MCF 10A (cell line): ENCODE measurements around the gene CSTF3. TPM values are rescaled to one million over a fixed set of nuclear protein-coding genes. Genes with fewer than 3 reads are reported as not detected.

Experiments
- BruUV-seq: library from RNA; stranded (reverse); fragments of 400-500 nt; replicated peaks from 2 replicates; lab custom pipeline; 2021; lab: Mats Ljungman, UMichigan
- CTCF ChIA-PET: fragments of 300-600 bp; sonication (Branson Sonifier 250); formaldehyde crosslinking; extraction: SDS; loops from one replicate; lab custom pipeline; 2021; ENCODE audit warnings: antibody characterized with exemption, inconsistent platforms; lab: Yijun Ruan, JAX
- POLR2A ChIA-PET: fragments of 300-600, 350-650 bp; sonication (Branson Sonifier 250); formaldehyde crosslinking; extraction: SDS; loops from one replicate; lab custom pipeline; 2020; ENCODE audit warnings: antibody characterized with exemption, inconsistent platforms; lab: Yijun Ruan, JAX
- DNase-seq: peaks from one replicate; pipeline ENCODE4 v3.0.0-alpha.2; 2018; ENCODE audit not compliant: unreplicated experiment
- H3K27ac Mint-ChIP-seq: one replicate; pipeline ENCODE4 v1.8.0; 2022; ENCODE audit warnings: mild to moderate bottlenecking, low read depth, mixed read lengths; ENCODE audit not compliant: unreplicated experiment
- H3K27me3 Mint-ChIP-seq: one replicate; pipeline ENCODE4 v1.8.0; 2022; ENCODE audit warnings: mixed read lengths; ENCODE audit not compliant: insufficient read depth, unreplicated experiment
- H3K36me3 Mint-ChIP-seq: one replicate; pipeline ENCODE4 v1.8.0; 2022; ENCODE audit warnings: mild to moderate bottlenecking, moderate library complexity, mixed read lengths; ENCODE audit not compliant: insufficient read depth, unreplicated experiment
- H3K4me1 Mint-ChIP-seq: one replicate; pipeline ENCODE4 v1.8.0; 2022; ENCODE audit warnings: mixed read lengths; ENCODE audit not compliant: insufficient read depth, unreplicated experiment
- H3K4me3 Mint-ChIP-seq: one replicate; pipeline ENCODE4 v1.8.0; 2022; ENCODE audit warnings: mild to moderate bottlenecking, moderate library complexity, mixed read lengths; ENCODE audit not compliant: unreplicated experiment
- H3K9me3 Mint-ChIP-seq: one replicate; pipeline ENCODE4 v1.8.0; 2022; ENCODE audit warnings: mixed read lengths; ENCODE audit not compliant: unreplicated experiment
- intact Hi-C: fragments of 100-400 bp; cut with micrococcal nuclease; formaldehyde crosslinking; loops from 2 replicates; pipeline ENCODE4 v1.14.1; 2022
- total RNA-seq: library from RNA; stranded (reverse); gene quantifications from 2 replicates; pipeline ENCODE4 v1.2.3, GENCODE V29; 2022
- TF ChIP-seq, protein P1 (sequence below): fragments of 200-600 bp; IDR thresholded peaks from one replicate; pipeline ENCODE4 v1.8.0; 2022; ENCODE audit warnings: antibody characterized with exemption, mild to moderate bottlenecking; ENCODE audit not compliant: unreplicated experiment

CSTF3 gene
- total RNA-seq, 1 experiment from 2014 or later: 48.4 TPM

DNA sequence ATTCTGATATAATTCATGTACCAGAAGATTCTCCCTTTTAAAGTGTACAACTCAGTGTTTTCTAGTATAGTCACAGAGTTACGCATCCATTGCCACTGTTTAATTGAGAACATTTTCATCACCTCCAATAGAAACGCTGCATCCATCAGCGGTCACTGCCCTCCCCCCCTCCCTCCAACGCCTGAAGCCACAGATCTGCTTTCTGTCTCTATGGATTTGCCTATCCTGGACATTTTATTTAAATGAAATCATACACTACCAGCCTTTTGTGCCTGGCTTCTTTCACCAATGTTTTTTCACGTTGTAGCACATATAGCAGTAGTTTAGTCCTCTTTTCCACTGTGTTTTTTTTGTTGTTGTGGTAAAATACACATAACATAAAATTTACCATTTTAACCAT lies 99.1 kb downstream of the CSTF3 start:
- no TSS peak for BruUV-seq
- no peaks in the 10 kb centered on the region for H3K27me3 Mint-ChIP-seq
- ChIA-PET CTCF (interaction anchor here (0.5 to 10.4 kb wide), 8 partner anchors 19 to 661 kb away, joined by 3 to 232 read pairs (median 4); partner anchors contain the start of gene TCP11L1), POLR2A (interaction anchor here (0.6 to 5.7 kb wide), 8 partner anchors 8 to 241 kb away, joined by 3 to 99 read pairs (median 4); partner anchors contain the start of genes DEPDC7 and TCP11L1)
- no peak overlapping the region for H3K4me3 Mint-ChIP-seq
- DNase-seq: no peak
- peak overlapping the region; percentile 97 for H3K27ac Mint-ChIP-seq
- peaks cover 52% of the 10 kb centered on the region for H3K4me1 Mint-ChIP-seq
- TF ChIP-seq, protein P1, sequence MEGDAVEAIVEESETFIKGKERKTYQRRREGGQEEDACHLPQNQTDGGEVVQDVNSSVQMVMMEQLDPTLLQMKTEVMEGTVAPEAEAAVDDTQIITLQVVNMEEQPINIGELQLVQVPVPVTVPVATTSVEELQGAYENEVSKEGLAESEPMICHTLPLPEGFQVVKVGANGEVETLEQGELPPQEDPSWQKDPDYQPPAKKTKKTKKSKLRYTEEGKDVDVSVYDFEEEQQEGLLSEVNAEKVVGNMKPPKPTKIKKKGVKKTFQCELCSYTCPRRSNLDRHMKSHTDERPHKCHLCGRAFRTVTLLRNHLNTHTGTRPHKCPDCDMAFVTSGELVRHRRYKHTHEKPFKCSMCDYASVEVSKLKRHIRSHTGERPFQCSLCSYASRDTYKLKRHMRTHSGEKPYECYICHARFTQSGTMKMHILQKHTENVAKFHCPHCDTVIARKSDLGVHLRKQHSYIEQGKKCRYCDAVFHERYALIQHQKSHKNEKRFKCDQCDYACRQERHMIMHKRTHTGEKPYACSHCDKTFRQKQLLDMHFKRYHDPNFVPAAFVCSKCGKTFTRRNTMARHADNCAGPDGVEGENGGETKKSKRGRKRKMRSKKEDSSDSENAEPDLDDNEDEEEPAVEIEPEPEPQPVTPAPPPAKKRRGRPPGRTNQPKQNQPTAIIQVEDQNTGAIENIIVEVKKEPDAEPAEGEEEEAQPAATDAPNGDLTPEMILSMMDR: no peak
- no peaks in the 10 kb centered on the region for H3K9me3 Mint-ChIP-seq
- peaks cover 86% of the 10 kb centered on the region for H3K36me3 Mint-ChIP-seq
- intact Hi-C loops: loop anchor here (2.0 to 10.0 kb wide), 2 partner anchors 17 to 47 kb away; partner anchors contain the start of gene DEPDC7

DNA sequence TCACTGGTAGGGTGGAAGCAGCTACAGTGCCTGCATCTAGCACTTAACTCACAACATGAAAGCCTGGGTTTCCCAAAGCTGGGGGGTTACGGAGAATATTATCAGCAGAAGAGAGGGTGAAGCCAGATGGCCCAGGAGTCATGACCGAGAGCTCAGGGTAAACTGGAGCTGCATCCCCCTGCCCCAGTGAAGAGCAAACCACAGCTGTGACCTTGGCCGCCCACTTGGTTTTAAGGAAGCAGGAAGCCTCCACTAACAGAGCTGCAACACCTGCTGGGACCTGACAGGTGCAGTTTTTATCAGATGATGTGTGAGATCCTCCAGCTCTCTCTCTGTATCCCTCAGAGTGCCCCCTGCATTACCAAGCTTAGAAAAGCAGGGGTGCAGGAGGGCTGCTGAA lies 101.0 kb downstream of the CSTF3 start:
- H3K27ac Mint-ChIP-seq: peak overlapping the region; percentile 97
- peaks cover 56% of the 10 kb centered on the region for H3K4me1 Mint-ChIP-seq
- peaks cover 75% of the 10 kb centered on the region for H3K36me3 Mint-ChIP-seq
- TF ChIP-seq, protein P1: no peak
- H3K9me3 Mint-ChIP-seq: no peaks in the 10 kb centered on the region
- ChIA-PET CTCF (interaction anchor here (0.6 to 10.4 kb wide), 8 partner anchors 9 to 251 kb away, joined by 3 to 232 read pairs (median 4); partner anchors contain the start of gene TCP11L1), POLR2A (interaction anchor here (1.0 to 5.7 kb wide), 8 partner anchors 9 to 199 kb away, joined by 3 to 99 read pairs (median 4); partner anchors contain the start of gene TCP11L1)
- no peak overlapping the region for H3K4me3 Mint-ChIP-seq
- H3K27me3 Mint-ChIP-seq: no peaks in the 10 kb centered on the region
- BruUV-seq: no TSS peak
- no peak for DNase-seq
- intact Hi-C loops: loop anchor here (10.0 kb wide), 1 partner anchor 45 kb away; the partner anchor contains the start of gene DEPDC7

DNA sequence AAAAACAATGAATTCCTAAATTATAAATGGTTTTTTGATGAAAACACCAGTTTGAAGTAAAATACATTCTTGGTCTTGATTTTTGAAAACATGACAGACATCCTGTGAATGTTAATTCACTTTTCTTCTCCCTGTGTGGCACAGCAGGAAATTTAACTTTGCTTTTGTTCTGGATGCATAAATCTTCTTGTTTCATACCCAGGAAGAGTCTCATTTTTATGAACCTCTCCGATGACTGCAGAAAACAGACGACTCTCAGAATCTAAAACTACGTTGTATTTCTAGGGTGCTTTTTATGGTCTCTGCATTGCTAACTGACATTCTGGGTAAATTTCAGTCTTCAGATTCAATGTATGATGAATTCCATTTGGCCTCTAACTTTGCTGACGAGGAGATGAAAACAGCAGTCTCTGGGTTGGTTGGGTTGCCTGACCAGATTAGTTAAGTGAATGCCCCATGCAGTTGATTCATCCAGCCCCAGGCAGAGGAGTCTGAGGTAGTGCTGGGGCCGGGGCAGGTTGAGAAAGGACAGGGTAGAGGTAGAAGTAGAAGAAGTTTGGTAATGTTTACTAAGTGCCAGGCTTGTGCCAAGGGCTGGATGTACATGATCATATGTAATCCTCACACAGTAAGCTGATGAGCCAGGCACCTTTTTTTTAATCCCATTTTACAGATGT lies 101.8 kb downstream of the CSTF3 start:
- H3K27me3 Mint-ChIP-seq: no peaks in the 10 kb centered on the region
- no TSS peak for BruUV-seq
- ChIA-PET CTCF (interaction anchor here (0.6 to 10.4 kb wide), 4 partner anchors 14 to 101 kb away, joined by 3 to 232 read pairs (median 54); partner anchors contain the start of gene TCP11L1), POLR2A (interaction anchor here (1.0 to 5.7 kb wide), 5 partner anchors 8 to 165 kb away, joined by 3 to 99 read pairs (median 7); partner anchors contain the start of gene TCP11L1)
- H3K9me3 Mint-ChIP-seq: no peaks in the 10 kb centered on the region
- TF ChIP-seq, protein P1: no peak
- H3K4me3 Mint-ChIP-seq: no peak overlapping the region
- peak; percentile 33 for DNase-seq
- H3K36me3 Mint-ChIP-seq: peaks cover 78% of the 10 kb centered on the region
- intact Hi-C loops: loop anchor here (10.0 kb wide), 1 partner anchor 45 kb away; the partner anchor contains the start of gene DEPDC7
- H3K4me1 Mint-ChIP-seq: peaks cover 52% of the 10 kb centered on the region
- peak overlapping the region; percentile 97 for H3K27ac Mint-ChIP-seq

DNA sequence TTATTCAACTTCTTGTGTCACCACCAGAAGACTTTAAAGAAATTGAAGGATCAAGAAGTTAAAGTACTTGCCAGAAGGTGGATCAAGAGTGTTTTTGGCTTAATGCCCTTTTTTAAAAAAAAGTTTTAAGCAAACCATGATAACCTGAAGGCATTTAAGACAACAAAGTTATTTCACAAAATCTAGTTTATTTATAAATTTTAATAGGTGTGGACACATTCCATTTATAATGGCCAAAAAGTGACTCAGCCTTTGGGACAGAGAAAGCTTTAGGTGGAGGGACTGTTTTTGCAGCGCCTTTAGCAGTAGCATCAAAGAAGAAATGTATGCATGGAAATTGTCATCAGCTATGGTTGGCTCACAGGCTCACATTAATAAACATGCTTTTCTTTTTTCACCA lies 104.0 kb downstream of the CSTF3 start:
- Mint-ChIP-seq H3K27me3 (no peaks in the 10 kb centered on the region), H3K4me3 (no peak overlapping the region), H3K27ac (peak overlapping the region; percentile 52), H3K4me1 (peaks cover 33% of the 10 kb centered on the region), H3K36me3 (peaks cover 78% of the 10 kb centered on the region), H3K9me3 (no peaks in the 10 kb centered on the region)
- TF ChIP-seq, protein P1: no peak
- CTCF ChIA-PET: interaction anchor here (0.6 to 1.3 kb wide), 6 partner anchors 8 to 148 kb away, joined by 3 to 4 read pairs (median 3); no protein-coding TSS in a partner anchor
- POLR2A ChIA-PET: interaction anchor here (0.8 to 4.8 kb wide), 5 partner anchors 9 to 971 kb away, joined by 3 to 48 read pairs (median 6); no protein-coding TSS in a partner anchor
- no TSS peak for BruUV-seq
- intact Hi-C loops: no loop called here
- no peak for DNase-seq
